Activated CD8-positive, alpha-beta T cell treated with anti-CD3 and anti-CD28 coated beads for 36 hours (primary cell): ENCODE results near the gene TIAM2. TPM values are rescaled to one million over a fixed set of nuclear protein-coding genes. Genes with fewer than 3 reads are reported as not detected.

Experiments
- ATAC-seq: fragments of 200-7000 bp; cut with Tn5 transposase; one replicate; pipeline ENCODE4 v1.10.0; 2021; ENCODE audit warnings: mild to moderate bottlenecking, moderate library complexity
- CTCF ChIA-PET: fragments of 350-600 bp; sonication (Branson Sonifier 250); formaldehyde crosslinking; loops from one replicate; lab custom pipeline; 2021; ENCODE audit warnings: antibody characterized with exemption; lab: Charles Lee
- POLR2A ChIA-PET: fragments of 350-600 bp; sonication (Branson Sonifier 250); formaldehyde crosslinking; loops from one replicate; lab custom pipeline; 2021; ENCODE audit warnings: antibody characterized with exemption; lab: Charles Lee
- DNase-seq: peaks from one replicate; pipeline ENCODE4 v3.0.0-alpha.2; 2020
- H3K27ac Mint-ChIP-seq: one replicate; pipeline ENCODE4 v1.8.0; 2021; ENCODE audit warnings: mild to moderate bottlenecking, mixed read lengths
- H3K27me3 Mint-ChIP-seq: one replicate; pipeline ENCODE4 v1.8.0; 2021; ENCODE audit warnings: mixed read lengths
- H3K36me3 Mint-ChIP-seq: one replicate; pipeline ENCODE4 v1.8.0; 2021; ENCODE audit warnings: low read depth, mixed read lengths
- H3K4me1 Mint-ChIP-seq: one replicate; pipeline ENCODE4 v1.8.0; 2021; ENCODE audit warnings: low read depth, mixed read lengths
- H3K4me3 Mint-ChIP-seq: one replicate; pipeline ENCODE4 v1.8.0; 2021; ENCODE audit warnings: mild to moderate bottlenecking, moderate library complexity, mixed read lengths
- H3K9me3 Mint-ChIP-seq: one replicate; pipeline ENCODE4 v1.8.0; 2021; ENCODE audit warnings: mixed read lengths
- CTCF ChIP-seq: fragments of 200-600 bp; IDR thresholded peaks from one replicate; pipeline ENCODE4 v1.8.0; 2022; ENCODE audit warnings: antibody characterized with exemption, mild to moderate bottlenecking
- intact Hi-C: fragments of 100-400 bp; cut with micrococcal nuclease; formaldehyde crosslinking; loops from one replicate; pipeline ENCODE4 v1.10.0; 2022
- total RNA-seq, 2 experiments: library from RNA; stranded (reverse); gene quantifications; one replicate each; pipeline ENCODE4 v1.2.3, GENCODE V29; 2021

Gene TIAM2
- total RNA-seq, 2 experiments from 2014 or later: 5.6 to 7.1 TPM

GRCh38 chr6:155067956-155068615 lies 73.0 kb downstream of the TIAM2 start:
- Mint-ChIP-seq H3K4me3 (no peak overlapping the region), H3K27ac (no peak overlapping the region), H3K9me3 (no peaks in the 10 kb centered on the region), H3K27me3 (peaks cover 10% of the 10 kb centered on the region), H3K36me3 (no peaks in the 10 kb centered on the region), H3K4me1 (peaks cover 2% of the 10 kb centered on the region)
- no peak for DNase-seq
- POLR2A ChIA-PET: no interaction called here
- TF ChIP-seq CTCF: no peak
- intact Hi-C loops: no loop called here
- no peak for ATAC-seq
- CTCF ChIA-PET: no interaction called here

GRCh38 chr6:155069543-155069942 lies 74.4 kb downstream of the TIAM2 start:
- H3K27ac Mint-ChIP-seq: no peak overlapping the region
- DNase-seq (no peak), ATAC-seq (no peak)
- no peak overlapping the region for H3K4me3 Mint-ChIP-seq
- H3K9me3 Mint-ChIP-seq: no peaks in the 10 kb centered on the region
- H3K4me1 Mint-ChIP-seq: no peaks in the 10 kb centered on the region
- intact Hi-C loops: no loop called here
- no peaks in the 10 kb centered on the region for H3K36me3 Mint-ChIP-seq
- ChIA-PET POLR2A (interaction anchor here (0.9 kb wide), 1 partner anchor 10 kb away, joined by 3 read pairs; no protein-coding TSS in a partner anchor), CTCF (interaction anchor here (0.9 to 1.6 kb wide), 3 partner anchors 8 to 394 kb away, joined by 3 to 4 read pairs (median 3); no protein-coding TSS in a partner anchor)
- peaks cover 13% of the 10 kb centered on the region for H3K27me3 Mint-ChIP-seq
- no peak for TF ChIP-seq CTCF

GRCh38 chr6:155075930-155076695 lies 81.0 kb downstream of the TIAM2 start:
- intact Hi-C loops: no loop called here
- ATAC-seq (no peak), DNase-seq (no peak)
- no peaks in the 10 kb centered on the region for H3K36me3 Mint-ChIP-seq
- no peak overlapping the region for H3K4me3 Mint-ChIP-seq
- TF ChIP-seq CTCF: no peak
- peaks cover 16% of the 10 kb centered on the region for H3K4me1 Mint-ChIP-seq
- ChIA-PET CTCF (no interaction called here), POLR2A (no interaction called here)
- H3K27me3 Mint-ChIP-seq: peaks cover 14% of the 10 kb centered on the region
- H3K9me3 Mint-ChIP-seq: no peaks in the 10 kb centered on the region
- no peak overlapping the region for H3K27ac Mint-ChIP-seq

- ChIA-PET CTCF (no interaction called here), POLR2A (no interaction called here)
- H3K27me3 Mint-ChIP-seq: peaks cover 10% of the 10 kb centered on the region
- no peak for ATAC-seq
- no peaks in the 10 kb centered on the region for H3K36me3 Mint-ChIP-seq
- intact Hi-C loops: no loop called here
- no peak for TF ChIP-seq CTCF
- no peak overlapping the region for H3K4me3 Mint-ChIP-seq
- DNase-seq: no peak
- peaks cover 17% of the 10 kb centered on the region for H3K4me1 Mint-ChIP-seq
- H3K9me3 Mint-ChIP-seq: no peaks in the 10 kb centered on the region
- H3K27ac Mint-ChIP-seq: no peak overlapping the region
Measured at GRCh38 chr6:155077331-155077730, 82.2 kb downstream of the TIAM2 start.

GRCh38 chr6:155077784-155078183 lies 82.7 kb downstream of the TIAM2 start:
- H3K27ac Mint-ChIP-seq: no peak overlapping the region
- H3K4me1 Mint-ChIP-seq: peaks cover 17% of the 10 kb centered on the region
- H3K36me3 Mint-ChIP-seq: no peaks in the 10 kb centered on the region
- no peak for TF ChIP-seq CTCF
- DNase-seq: no peak
- H3K27me3 Mint-ChIP-seq: peaks cover 10% of the 10 kb centered on the region
- CTCF ChIA-PET: no interaction called here
- no peaks in the 10 kb centered on the region for H3K9me3 Mint-ChIP-seq
- ATAC-seq: no peak
- no peak overlapping the region for H3K4me3 Mint-ChIP-seq
- POLR2A ChIA-PET: interaction anchor here (0.6 kb wide), 1 partner anchor 327 kb away, joined by 3 read pairs; no protein-coding TSS in a partner anchor
- intact Hi-C loops: no loop called here
